Activated naive CD4-positive, alpha-beta T cell treated with anti-CD3 and anti-CD28 coated beads, Interleukin-2, amount 10 ng/mL, durations not matched to agents 7 days and 5 days (primary cell): ENCODE data around the gene CHD5.

Source experiments
- CTCF ChIA-PET: fragments of 350-600 bp; sonication (Branson Sonifier 250); formaldehyde crosslinking; loops from one replicate; lab custom pipeline; 2021; ENCODE audit warnings: antibody characterized with exemption; lab: Charles Lee
- DNase-seq: peaks from one replicate; pipeline ENCODE4 v3.0.0-alpha.2; 2020
- H3K27ac Mint-ChIP-seq: one replicate; pipeline ENCODE4 v1.8.0; 2021; ENCODE audit warnings: mild to moderate bottlenecking, moderate library complexity, mixed read lengths
- H3K27me3 Mint-ChIP-seq: one replicate; pipeline ENCODE4 v1.8.0; 2021; ENCODE audit warnings: mild to moderate bottlenecking, mixed read lengths
- H3K36me3 Mint-ChIP-seq: one replicate; pipeline ENCODE4 v1.8.0; 2021; ENCODE audit warnings: mixed read lengths
- H3K4me1 Mint-ChIP-seq: one replicate; pipeline ENCODE4 v1.8.0; 2021; ENCODE audit warnings: mixed read lengths
- H3K4me3 Mint-ChIP-seq: one replicate; pipeline ENCODE4 v1.8.0; 2021; ENCODE audit warnings: mild to moderate bottlenecking, moderate library complexity, mixed read lengths
- H3K9me3 Mint-ChIP-seq: one replicate; pipeline ENCODE4 v1.8.0; 2021; ENCODE audit warnings: mixed read lengths

CHD5 gene

GRCh38 chr1:6148497-6149241 lies 31.5 kb downstream of the CHD5 start:
- no peaks in the 10 kb centered on the region for H3K9me3 Mint-ChIP-seq
- peaks cover 6% of the 10 kb centered on the region for H3K4me1 Mint-ChIP-seq
- H3K27ac Mint-ChIP-seq = no peak overlapping the region
- H3K4me3 Mint-ChIP-seq = peak overlapping the region; percentile 33
- peak; percentile 79 for DNase-seq
- H3K27me3 Mint-ChIP-seq = peaks cover 19% of the 10 kb centered on the region
- H3K36me3 Mint-ChIP-seq = no peaks in the 10 kb centered on the region
- CTCF ChIA-PET = no interaction called here

- Mint-ChIP-seq H3K36me3 (no peaks in the 10 kb centered on the region), H3K9me3 (no peaks in the 10 kb centered on the region), H3K4me1 (peaks cover 6% of the 10 kb centered on the region), H3K27me3 (peaks cover 13% of the 10 kb centered on the region), H3K4me3 (no peak overlapping the region), H3K27ac (no peak overlapping the region)
- CTCF ChIA-PET = no interaction called here
- no peak for DNase-seq
Measured at GRCh38 chr1:6145864-6146410, 34.2 kb downstream of the CHD5 start.

GRCh38 chr1:6145396-6145750 lies 34.7 kb downstream of the CHD5 start:
- no peak overlapping the region for H3K27ac Mint-ChIP-seq
- H3K9me3 Mint-ChIP-seq = no peaks in the 10 kb centered on the region
- no peaks in the 10 kb centered on the region for H3K36me3 Mint-ChIP-seq
- no peak for DNase-seq
- no peak overlapping the region for H3K4me3 Mint-ChIP-seq
- peaks cover 6% of the 10 kb centered on the region for H3K4me1 Mint-ChIP-seq
- H3K27me3 Mint-ChIP-seq = peaks cover 13% of the 10 kb centered on the region
- CTCF ChIA-PET = no interaction called here

- H3K27me3 Mint-ChIP-seq = peaks cover 14% of the 10 kb centered on the region
- CTCF ChIA-PET = no interaction called here
- no peak for DNase-seq
- no peak overlapping the region for H3K27ac Mint-ChIP-seq
- H3K4me1 Mint-ChIP-seq = peaks cover 6% of the 10 kb centered on the region
- H3K4me3 Mint-ChIP-seq = no peak overlapping the region
- H3K36me3 Mint-ChIP-seq = no peaks in the 10 kb centered on the region
- H3K9me3 Mint-ChIP-seq = no peaks in the 10 kb centered on the region
Measured at GRCh38 chr1:6144647-6145395, 35.3 kb downstream of the CHD5 start.

- CTCF ChIA-PET = no interaction called here
- no peak overlapping the region for H3K27ac Mint-ChIP-seq
- no peak for DNase-seq
- peaks cover 6% of the 10 kb centered on the region for H3K4me1 Mint-ChIP-seq
- H3K4me3 Mint-ChIP-seq = no peak overlapping the region
- H3K27me3 Mint-ChIP-seq = peaks cover 19% of the 10 kb centered on the region
- no peaks in the 10 kb centered on the region for H3K9me3 Mint-ChIP-seq
- H3K36me3 Mint-ChIP-seq = no peaks in the 10 kb centered on the region
Measured at GRCh38 chr1:6144175-6144574, 35.9 kb downstream of the CHD5 start.

- CTCF ChIA-PET = no interaction called here
- H3K4me1 Mint-ChIP-seq = peaks cover 2% of the 10 kb centered on the region
- no peak overlapping the region for H3K27ac Mint-ChIP-seq
- H3K4me3 Mint-ChIP-seq = no peak overlapping the region
- no peaks in the 10 kb centered on the region for H3K9me3 Mint-ChIP-seq
- H3K36me3 Mint-ChIP-seq = no peaks in the 10 kb centered on the region
- DNase-seq = no peak
- peaks cover 20% of the 10 kb centered on the region for H3K27me3 Mint-ChIP-seq
Measured at GRCh38 chr1:6143395-6143794, 36.7 kb downstream of the CHD5 start.

- H3K27me3 Mint-ChIP-seq = peaks cover 25% of the 10 kb centered on the region
- DNase-seq = no peak
- no peaks in the 10 kb centered on the region for H3K9me3 Mint-ChIP-seq
- H3K4me3 Mint-ChIP-seq = no peak overlapping the region
- H3K27ac Mint-ChIP-seq = no peak overlapping the region
- no peaks in the 10 kb centered on the region for H3K36me3 Mint-ChIP-seq
- no peaks in the 10 kb centered on the region for H3K4me1 Mint-ChIP-seq
- CTCF ChIA-PET = no interaction called here
Measured at GRCh38 chr1:6142734-6143133, 37.4 kb downstream of the CHD5 start.

GRCh38 chr1:6142036-6142621 lies 38.0 kb downstream of the CHD5 start:
- Mint-ChIP-seq H3K27me3 (peaks cover 25% of the 10 kb centered on the region), H3K4me1 (no peaks in the 10 kb centered on the region), H3K36me3 (no peaks in the 10 kb centered on the region), H3K4me3 (no peak overlapping the region), H3K27ac (no peak overlapping the region), H3K9me3 (no peaks in the 10 kb centered on the region)
- DNase-seq = no peak
- CTCF ChIA-PET = interaction anchor here (0.6 kb wide), 1 partner anchor 261 kb away, joined by 3 read pairs; no protein-coding TSS in a partner anchor

- Mint-ChIP-seq H3K36me3 (no peaks in the 10 kb centered on the region), H3K27me3 (peaks cover 24% of the 10 kb centered on the region), H3K4me3 (no peak overlapping the region), H3K4me1 (no peaks in the 10 kb centered on the region), H3K9me3 (no peaks in the 10 kb centered on the region), H3K27ac (no peak overlapping the region)
- DNase-seq = peak; percentile 49
- CTCF ChIA-PET = interaction anchor here (0.6 kb wide), 1 partner anchor 261 kb away, joined by 3 read pairs; no protein-coding TSS in a partner anchor
Measured at GRCh38 chr1:6141592-6141991, 38.5 kb downstream of the CHD5 start.

GRCh38 chr1:6140413-6140812 lies 39.7 kb downstream of the CHD5 start:
- Mint-ChIP-seq H3K27me3 (peaks cover 27% of the 10 kb centered on the region), H3K9me3 (no peaks in the 10 kb centered on the region), H3K4me1 (no peaks in the 10 kb centered on the region), H3K36me3 (no peaks in the 10 kb centered on the region), H3K27ac (no peak overlapping the region), H3K4me3 (no peak overlapping the region)
- CTCF ChIA-PET = no interaction called here
- DNase-seq = no peak

- DNase-seq = no peak
- H3K9me3 Mint-ChIP-seq = no peaks in the 10 kb centered on the region
- H3K36me3 Mint-ChIP-seq = no peaks in the 10 kb centered on the region
- no peak overlapping the region for H3K27ac Mint-ChIP-seq
- no peaks in the 10 kb centered on the region for H3K4me1 Mint-ChIP-seq
- CTCF ChIA-PET = no interaction called here
- no peak overlapping the region for H3K4me3 Mint-ChIP-seq
- H3K27me3 Mint-ChIP-seq = peaks cover 27% of the 10 kb centered on the region
Measured at GRCh38 chr1:6137758-6138157, 42.4 kb downstream of the CHD5 start.

- Mint-ChIP-seq H3K4me3 (no peak overlapping the region), H3K36me3 (no peaks in the 10 kb centered on the region)
Measured at GRCh38 chr1:6136516-6137220, 43.5 kb downstream of the CHD5 start.

GRCh38 chr1:6134741-6135510 lies 45.2 kb downstream of the CHD5 start:
- H3K4me3 Mint-ChIP-seq = no peak overlapping the region
- DNase-seq = no peak
- H3K9me3 Mint-ChIP-seq = peaks cover 9% of the 10 kb centered on the region
- no peak overlapping the region for H3K27ac Mint-ChIP-seq
- no peaks in the 10 kb centered on the region for H3K36me3 Mint-ChIP-seq
- CTCF ChIA-PET = no interaction called here
- H3K4me1 Mint-ChIP-seq = no peaks in the 10 kb centered on the region
- peaks cover 26% of the 10 kb centered on the region for H3K27me3 Mint-ChIP-seq

More at GRCh38 chr1:6136516-6137220, 43.5 kb downstream of the CHD5 start:
- Mint-ChIP-seq H3K4me1 (no peaks in the 10 kb centered on the region), H3K9me3 (peaks cover 9% of the 10 kb centered on the region), H3K27me3 (peaks cover 27% of the 10 kb centered on the region), H3K27ac (no peak overlapping the region)
- CTCF ChIA-PET = no interaction called here
- DNase-seq = no peak
